Right renal pelvis (tissue), 4 donors: ENCODE data around the gene SLC29A3. TPM values are rescaled to one million over a fixed set of nuclear protein-coding genes. Genes with fewer than 3 reads are reported as not detected.

Experiments used
- DNase-seq, 4 donors: peaks; one replicate each; pipeline ENCODE4 v3.0.0-alpha.2; 2013; ENCODE audit warnings: low read depth in 4 of 4, low spot score in 3 of 4, missing footprints in 1 of 4
- polyA plus RNA-seq, 4 donors: library from polyadenylated mRNA; unstranded; fragments of 120-200 nt; gene quantifications; one replicate each; pipeline ENCODE4 v1.2.1, GENCODE V29; 2013; ENCODE audit not compliant: insufficient read length in 4 of 4

Gene SLC29A3
- polyA plus RNA-seq, 4 donors, result 7.7 to 8.7 (median 7.9) TPM

- no peak for DNase-seq
Observed at GRCh38 chr10:71317739-71318138, 1.3 kb upstream of the SLC29A3 start.

GRCh38 chr10:71319800-71320392 is 837 bp downstream of the SLC29A3 start:
- no peak for DNase-seq

GRCh38 chr10:71320592-71320991 is 1.5 kb downstream of the SLC29A3 start:
- no peak for DNase-seq

- DNase-seq, result no peak
Observed at GRCh38 chr10:71321386-71321785, 2.3 kb downstream of the SLC29A3 start.

GRCh38 chr10:71323407-71323806 is 4.3 kb downstream of the SLC29A3 start:
- no peak for DNase-seq

- DNase-seq, result no peak
Observed at GRCh38 chr10:71324743-71325142, 5.7 kb downstream of the SLC29A3 start.

- no peak for DNase-seq
Observed at GRCh38 chr10:71325267-71325666, 6.2 kb downstream of the SLC29A3 start.

GRCh38 chr10:71326464-71326881 is 7.4 kb downstream of the SLC29A3 start:
- DNase-seq, result no peak

GRCh38 chr10:71330789-71331404 is 11.8 kb downstream of the SLC29A3 start:
- DNase-seq, result no peak

- no peak for DNase-seq
Observed at GRCh38 chr10:71331736-71332135, 12.7 kb downstream of the SLC29A3 start.

GRCh38 chr10:71332466-71332865 is 13.4 kb downstream of the SLC29A3 start:
- no peak for DNase-seq

- no peak for DNase-seq
Observed at GRCh38 chr10:71333129-71333887, 14.2 kb downstream of the SLC29A3 start.

GRCh38 chr10:71334221-71334791 is 15.2 kb downstream of the SLC29A3 start:
- DNase-seq, result no peak

- DNase-seq, result no peak
Observed at GRCh38 chr10:71335173-71335708, 16.2 kb downstream of the SLC29A3 start.

- no peak for DNase-seq
Observed at GRCh38 chr10:71336632-71337031, 17.6 kb downstream of the SLC29A3 start.

- peak in 2 of 4 donors; percentile 57 to 60 for DNase-seq
Observed at GRCh38 chr10:71337219-71337701, 18.2 kb downstream of the SLC29A3 start.

GRCh38 chr10:71338728-71339495 is 19.9 kb downstream of the SLC29A3 start:
- no peak for DNase-seq

- no peak for DNase-seq
Observed at GRCh38 chr10:71339796-71340589, 20.9 kb downstream of the SLC29A3 start.

- no peak for DNase-seq
Observed at GRCh38 chr10:71342573-71343391, 23.7 kb downstream of the SLC29A3 start.
